ENCODE data around the gene PAFAH1B1.

The PAFAH1B1 gene

DNA sequence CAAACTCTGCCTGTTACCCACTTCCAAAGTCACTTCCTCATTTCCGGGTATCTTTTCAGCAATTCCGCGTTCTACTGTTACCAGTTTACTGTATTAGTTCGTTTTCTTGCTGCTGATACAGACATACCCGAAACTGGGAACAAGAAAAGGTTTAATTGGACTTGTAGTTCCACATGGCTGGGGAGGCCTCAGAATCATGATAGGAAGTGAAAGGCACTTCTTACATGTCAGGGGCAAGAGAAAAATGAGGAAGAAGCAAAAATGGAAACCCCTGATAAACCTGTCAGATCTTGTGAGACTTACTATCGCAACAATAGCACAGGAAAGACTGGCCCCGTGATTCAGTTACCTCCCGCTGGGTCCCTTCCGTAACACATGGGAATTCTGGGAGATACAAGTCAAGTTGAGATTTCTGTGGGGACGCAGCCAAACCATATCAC lies 30.9 kb downstream of the PAFAH1B1 start:
- TF ChIP-seq POLR2AphosphoS5 (IDR thresholded peaks at IDR 0.05; ENCODE audit: low read depth, low read length) (no peak), TAF1 (IDR thresholded peaks at IDR 0.05; ENCODE audit: borderline replicate concordance, insufficient read depth, low read length) (no peak), SIN3A (IDR thresholded peaks at IDR 0.05; ENCODE audit: borderline replicate concordance, insufficient read depth, low read length) (no peak)
- TF ChIP-seq, protein P1, sequence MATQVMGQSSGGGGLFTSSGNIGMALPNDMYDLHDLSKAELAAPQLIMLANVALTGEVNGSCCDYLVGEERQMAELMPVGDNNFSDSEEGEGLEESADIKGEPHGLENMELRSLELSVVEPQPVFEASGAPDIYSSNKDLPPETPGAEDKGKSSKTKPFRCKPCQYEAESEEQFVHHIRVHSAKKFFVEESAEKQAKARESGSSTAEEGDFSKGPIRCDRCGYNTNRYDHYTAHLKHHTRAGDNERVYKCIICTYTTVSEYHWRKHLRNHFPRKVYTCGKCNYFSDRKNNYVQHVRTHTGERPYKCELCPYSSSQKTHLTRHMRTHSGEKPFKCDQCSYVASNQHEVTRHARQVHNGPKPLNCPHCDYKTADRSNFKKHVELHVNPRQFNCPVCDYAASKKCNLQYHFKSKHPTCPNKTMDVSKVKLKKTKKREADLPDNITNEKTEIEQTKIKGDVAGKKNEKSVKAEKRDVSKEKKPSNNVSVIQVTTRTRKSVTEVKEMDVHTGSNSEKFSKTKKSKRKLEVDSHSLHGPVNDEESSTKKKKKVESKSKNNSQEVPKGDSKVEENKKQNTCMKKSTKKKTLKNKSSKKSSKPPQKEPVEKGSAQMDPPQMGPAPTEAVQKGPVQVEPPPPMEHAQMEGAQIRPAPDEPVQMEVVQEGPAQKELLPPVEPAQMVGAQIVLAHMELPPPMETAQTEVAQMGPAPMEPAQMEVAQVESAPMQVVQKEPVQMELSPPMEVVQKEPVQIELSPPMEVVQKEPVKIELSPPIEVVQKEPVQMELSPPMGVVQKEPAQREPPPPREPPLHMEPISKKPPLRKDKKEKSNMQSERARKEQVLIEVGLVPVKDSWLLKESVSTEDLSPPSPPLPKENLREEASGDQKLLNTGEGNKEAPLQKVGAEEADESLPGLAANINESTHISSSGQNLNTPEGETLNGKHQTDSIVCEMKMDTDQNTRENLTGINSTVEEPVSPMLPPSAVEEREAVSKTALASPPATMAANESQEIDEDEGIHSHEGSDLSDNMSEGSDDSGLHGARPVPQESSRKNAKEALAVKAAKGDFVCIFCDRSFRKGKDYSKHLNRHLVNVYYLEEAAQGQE (IDR thresholded peaks at IDR 0.05; ENCODE audit: insufficient read depth in 1 of 2, low read depth in 2 of 2, low read length in 2 of 2), result no peak

DNA sequence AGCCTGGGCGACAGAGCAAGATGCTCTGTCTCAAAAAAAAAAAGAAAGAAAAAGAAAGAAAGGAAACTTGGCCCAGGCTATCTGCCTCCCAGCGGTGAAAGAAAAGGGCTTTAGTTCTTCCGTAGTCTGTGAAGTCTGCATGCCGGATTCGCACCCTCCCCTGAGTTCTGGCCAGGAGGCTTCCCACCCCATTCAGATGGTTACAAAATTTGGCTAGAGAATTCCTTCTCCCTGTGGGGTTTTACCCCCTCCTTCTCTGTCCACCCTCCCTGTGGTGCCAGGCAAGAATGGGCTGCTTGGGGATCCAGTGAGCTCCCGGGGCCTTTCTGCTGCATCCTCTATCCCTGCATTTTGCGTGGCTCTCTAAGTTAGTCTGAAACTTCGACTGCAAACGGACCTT lies 37.8 kb downstream of the PAFAH1B1 start:
- TF ChIP-seq, protein P1 (IDR thresholded peaks at IDR 0.05; ENCODE audit: insufficient read depth in 1 of 2, low read depth in 2 of 2, low read length in 2 of 2), result no peak
- TF ChIP-seq TAF1 (IDR thresholded peaks at IDR 0.05; ENCODE audit: borderline replicate concordance, insufficient read depth, low read length) (no peak), SIN3A (IDR thresholded peaks at IDR 0.05; ENCODE audit: borderline replicate concordance, insufficient read depth, low read length) (no peak)

DNA sequence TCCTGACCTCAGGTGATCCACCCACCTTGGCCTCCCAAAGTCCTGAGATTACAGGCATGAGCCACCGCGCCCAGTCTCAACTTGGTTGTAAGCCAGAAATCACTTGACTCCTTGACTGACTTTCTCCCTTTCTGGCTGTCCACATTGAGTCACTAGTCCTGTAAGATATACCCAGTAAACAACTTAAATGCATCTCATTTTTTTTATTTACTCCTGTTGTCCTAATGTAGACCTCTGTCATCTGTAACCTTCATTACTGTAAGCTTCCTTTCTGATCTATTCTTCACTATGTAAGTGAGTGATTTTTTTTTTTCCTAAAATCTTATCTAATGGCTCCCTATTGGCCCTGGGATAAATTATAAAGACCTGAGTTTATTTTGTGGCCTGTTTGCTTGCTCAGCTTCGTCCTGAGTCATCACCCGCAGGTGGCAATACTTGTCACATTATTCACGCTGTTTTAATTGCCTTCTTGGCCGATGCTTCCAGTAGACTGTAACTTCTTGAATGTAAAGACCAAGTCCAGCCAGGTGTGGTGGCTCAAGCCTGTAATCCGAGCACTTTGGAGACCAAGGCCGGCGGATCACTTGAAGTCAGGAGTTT lies 41.0 kb downstream of the PAFAH1B1 start:
- TF ChIP-seq, protein P1 (IDR thresholded peaks at IDR 0.05; ENCODE audit: insufficient read depth in 1 of 2, low read depth in 2 of 2, low read length in 2 of 2), result no peak
- TF ChIP-seq TAF1 (IDR thresholded peaks at IDR 0.05; ENCODE audit: borderline replicate concordance, insufficient read depth, low read length), result no peak
- TF ChIP-seq POLR2AphosphoS5 (IDR thresholded peaks at IDR 0.05; ENCODE audit: low read depth, low read length), result no peak
- TF ChIP-seq SIN3A (IDR thresholded peaks at IDR 0.05; ENCODE audit: borderline replicate concordance, insufficient read depth, low read length), result no peak
- no peak for TF ChIP-seq FOXP2 (optimal IDR thresholded peaks at IDR 0.05; ENCODE audit: borderline replicate concordance, extremely low read depth, extremely low read length, insufficient read depth)

DNA sequence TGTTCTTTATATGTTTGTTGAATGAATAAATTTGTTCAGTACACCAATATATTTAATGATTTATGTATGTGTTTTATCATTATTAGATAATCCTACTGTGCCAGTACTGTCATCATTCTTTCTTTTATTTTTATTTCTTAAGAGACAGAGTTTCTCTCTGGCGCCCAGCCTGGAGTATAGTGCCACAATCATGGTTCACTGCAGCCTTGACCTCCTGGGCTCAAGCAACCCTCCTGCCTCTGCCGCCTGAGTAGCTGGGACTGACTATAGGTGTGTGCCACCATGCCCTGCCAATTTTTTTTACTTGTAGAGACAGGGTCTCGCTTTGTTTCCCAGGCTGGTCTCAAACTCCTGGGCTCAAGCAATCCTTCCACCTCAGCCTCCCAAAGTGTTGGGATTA lies 41.8 kb downstream of the PAFAH1B1 start:
- TF ChIP-seq SIN3A (IDR thresholded peaks at IDR 0.05; ENCODE audit: borderline replicate concordance, insufficient read depth, low read length), result no peak
- TF ChIP-seq FOXP2 (optimal IDR thresholded peaks at IDR 0.05; ENCODE audit: borderline replicate concordance, extremely low read depth, extremely low read length, insufficient read depth), result no peak
- TF ChIP-seq POLR2AphosphoS5 (IDR thresholded peaks at IDR 0.05; ENCODE audit: low read depth, low read length), result no peak
- no peak for TF ChIP-seq TAF1 (IDR thresholded peaks at IDR 0.05; ENCODE audit: borderline replicate concordance, insufficient read depth, low read length)
- TF ChIP-seq, protein P1 (IDR thresholded peaks at IDR 0.05; ENCODE audit: insufficient read depth in 1 of 2, low read depth in 2 of 2, low read length in 2 of 2), result no peak

DNA sequence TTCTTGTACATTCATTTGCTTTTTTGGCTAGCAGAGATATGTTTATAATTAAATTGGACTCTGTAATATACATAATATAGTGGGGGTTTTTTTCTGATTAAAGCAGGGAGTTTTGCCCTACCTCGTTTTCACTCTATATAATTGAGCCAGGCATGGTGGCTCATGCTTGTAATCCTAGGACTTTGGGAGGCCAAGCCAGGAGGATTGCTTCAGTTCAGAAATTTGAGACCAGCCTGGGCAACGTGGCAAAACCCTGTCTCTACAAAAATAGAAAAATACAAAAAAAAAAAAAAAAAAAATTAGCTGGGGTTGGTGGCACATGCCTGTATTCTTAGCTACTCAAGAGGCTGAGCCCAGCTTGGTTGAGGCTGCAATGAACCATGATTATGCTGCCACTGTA lies 42.2 kb downstream of the PAFAH1B1 start:
- TF ChIP-seq TAF1 (IDR thresholded peaks at IDR 0.05; ENCODE audit: borderline replicate concordance, insufficient read depth, low read length) (no peak), FOXP2 (optimal IDR thresholded peaks at IDR 0.05; ENCODE audit: borderline replicate concordance, extremely low read depth, extremely low read length, insufficient read depth) (no peak), SIN3A (IDR thresholded peaks at IDR 0.05; ENCODE audit: borderline replicate concordance, insufficient read depth, low read length) (no peak), POLR2AphosphoS5 (IDR thresholded peaks at IDR 0.05; ENCODE audit: low read depth, low read length) (no peak)
- TF ChIP-seq, protein P1 (IDR thresholded peaks at IDR 0.05; ENCODE audit: insufficient read depth in 1 of 2, low read depth in 2 of 2, low read length in 2 of 2), result no peak
